Measurements from ENCODE around the gene SGCA. TPM values are rescaled to one million over a fixed set of nuclear protein-coding genes. Genes with fewer than 3 reads are reported as not detected.

The SGCA gene
- total and polyA plus RNA-seq, 2 of the 8 experiments (the other 6 are each of a cell fraction or from before 2014, with no cell fraction given), result 0.12 TPM; not detected in 1

DNA sequence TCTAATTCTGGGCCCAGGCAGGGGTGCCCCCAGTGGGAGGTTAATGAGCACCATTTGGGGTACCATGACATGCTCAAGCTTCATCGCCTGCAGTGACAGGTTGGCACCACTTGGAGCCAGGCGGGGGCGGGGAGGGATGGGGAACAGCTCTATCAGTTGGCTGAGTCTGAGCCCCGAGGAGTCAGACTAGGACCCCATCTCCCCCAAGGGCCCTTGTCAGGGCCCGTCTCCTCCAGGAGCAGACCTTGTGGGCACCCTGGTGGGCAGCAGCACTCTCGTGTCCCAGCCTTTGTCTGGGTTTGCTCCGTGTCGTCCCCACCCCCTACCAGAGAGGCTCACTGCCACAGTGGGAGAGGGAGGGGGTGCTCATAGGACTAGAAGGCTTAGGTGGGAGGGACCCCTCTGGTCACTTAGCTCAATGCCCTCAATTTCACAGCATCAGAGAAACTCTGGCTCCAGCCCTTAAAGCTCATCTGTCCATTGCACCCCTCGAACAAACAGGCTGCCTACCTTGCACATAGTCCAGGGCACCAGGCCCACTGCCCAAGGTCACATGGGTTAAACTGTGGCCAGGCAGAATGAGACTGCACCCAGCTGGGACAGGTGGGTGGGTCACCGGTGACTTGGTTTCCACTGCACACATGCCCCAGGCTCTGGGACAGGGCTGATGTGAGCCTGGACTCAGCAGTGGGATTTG is 19.4 kb upstream of the SGCA start:
- H2BK20ac ChIP-seq (ENCODE audit: low read length), result 0 out of 2 replicates have a peak overlapping the region, but pooled peaks have one; percentile 27
- WGBS, 2 experiments (ENCODE audit: extremely low coverage in 1 of 2, insufficient coverage in 1 of 2, insufficient read length in 1 of 2, insufficient replicate concordance in 2 of 2, low coverage in 1 of 2, low lambda C conversion rate in 2 of 2, missing lambda C conversion rate in 1 of 2), result 80% methylated on average over 10 of the region's 10 CpGs; no CpG with 5 or more reads in 1 of the 2 experiments
- no peak overlapping the region for H3K14ac ChIP-seq (ENCODE audit: insufficient read length)
- DNase-seq (ENCODE audit: low read depth in 1 of 2, low spot score in 2 of 2) (no peak), FAIRE-seq (no peak)
- no peaks in the 10 kb centered on the region for H3K9me3 ChIP-seq (ENCODE audit: insufficient read depth in 2 of 2, low read depth in 1 of 2, low read length in 1 of 2)
- ChIA-PET CTCF (ENCODE audit: partially characterized antibody) (interaction anchor here (0.6 to 21.6 kb wide), 19 partner anchors 3 to 185 kb away, joined by 3 to 299 read pairs (median 7); partner anchors contain the start of genes ITGA3, PDK2, PPP1R9B and SAMD14), POLR2A (ENCODE audit: partially characterized antibody) (interaction anchor here (0.9 to 2.6 kb wide), 4 partner anchors 10 to 200 kb away, joined by 3 to 9 read pairs (median 4); partner anchors contain the start of gene XYLT2)
- H3K4me2 ChIP-seq (ENCODE audit: insufficient read depth in 1 of 2, low read depth in 2 of 2, low read length in 2 of 2), result no peak overlapping the region; a peak in 1 of 4 replicates
- no peak overlapping the region for H3K56ac ChIP-seq (replicated peaks; ENCODE audit: insufficient read length, low read depth, low read length)
- no peak overlapping the region for H3K9ac ChIP-seq (replicated peaks in 1 of 4; ENCODE audit: extremely low read depth in 1 of 4, low read depth in 3 of 4, low read length in 3 of 4)
- H2AFZ ChIP-seq (ENCODE audit: low read length), result no peak overlapping the region
- no peak for TF ChIP-seq JUND (IDR thresholded peaks at IDR 0.05; ENCODE audit: low read length)
- TF ChIP-seq, protein P1, sequence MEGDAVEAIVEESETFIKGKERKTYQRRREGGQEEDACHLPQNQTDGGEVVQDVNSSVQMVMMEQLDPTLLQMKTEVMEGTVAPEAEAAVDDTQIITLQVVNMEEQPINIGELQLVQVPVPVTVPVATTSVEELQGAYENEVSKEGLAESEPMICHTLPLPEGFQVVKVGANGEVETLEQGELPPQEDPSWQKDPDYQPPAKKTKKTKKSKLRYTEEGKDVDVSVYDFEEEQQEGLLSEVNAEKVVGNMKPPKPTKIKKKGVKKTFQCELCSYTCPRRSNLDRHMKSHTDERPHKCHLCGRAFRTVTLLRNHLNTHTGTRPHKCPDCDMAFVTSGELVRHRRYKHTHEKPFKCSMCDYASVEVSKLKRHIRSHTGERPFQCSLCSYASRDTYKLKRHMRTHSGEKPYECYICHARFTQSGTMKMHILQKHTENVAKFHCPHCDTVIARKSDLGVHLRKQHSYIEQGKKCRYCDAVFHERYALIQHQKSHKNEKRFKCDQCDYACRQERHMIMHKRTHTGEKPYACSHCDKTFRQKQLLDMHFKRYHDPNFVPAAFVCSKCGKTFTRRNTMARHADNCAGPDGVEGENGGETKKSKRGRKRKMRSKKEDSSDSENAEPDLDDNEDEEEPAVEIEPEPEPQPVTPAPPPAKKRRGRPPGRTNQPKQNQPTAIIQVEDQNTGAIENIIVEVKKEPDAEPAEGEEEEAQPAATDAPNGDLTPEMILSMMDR (IDR thresholded peaks at IDR 0.05; ENCODE audit: control extremely low read depth in 1 of 3, insufficient read depth in 1 of 3, low read depth in 1 of 3, low read length in 3 of 3), result peak in 2 of 3 experiments; percentile 4 to 6; a peak in 1 of 4 replicates
- no peak overlapping the region for H2BK15ac ChIP-seq (ENCODE audit: low read length)
- no peak overlapping the region for H2BK120ac ChIP-seq (replicated peaks; ENCODE audit: low read depth, low read length)
- H4K8ac ChIP-seq (ENCODE audit: extremely low read depth, insufficient read depth, low read length), result peak overlapping the region; percentile 31
- H3K79me2 ChIP-seq (ENCODE audit: control insufficient read depth in 1 of 2, insufficient read depth in 2 of 2, low read length in 2 of 2), result no peaks in the 10 kb centered on the region; a peak in 1 of 4 replicates
- peaks cover 9 to 16% of the 10 kb centered on the region in 2 experiments for H4K20me1 ChIP-seq (replicated peaks in 1 of 2; ENCODE audit: control insufficient read depth in 1 of 2, insufficient read depth in 2 of 2, low read length in 2 of 2)
- peak overlapping the region; percentile 1; the same call in 1 of the 2 replicates for H2AK5ac ChIP-seq (ENCODE audit: low read depth, low read length)
- H3K27ac ChIP-seq (ENCODE audit: low read depth, low read length), result no peak overlapping the region
- H4K5ac ChIP-seq (ENCODE audit: insufficient read length, low read depth, low read length), result no peak overlapping the region
- 0 out of 2 replicates have a peak overlapping the region, but pooled peaks have one; percentile 75 for H2BK12ac ChIP-seq (ENCODE audit: low read depth, low read length)
- H3K18ac ChIP-seq (ENCODE audit: extremely low read depth, low read length), result no peak overlapping the region
- H2BK5ac ChIP-seq (ENCODE audit: low read depth, low read length), result no peak overlapping the region
- peaks cover 0 to 28% (median 13%) of the 10 kb centered on the region in 4 experiments; a peak in 6 of 7 replicates for H3K4me1 ChIP-seq (replicated peaks in 1 of 4; ENCODE audit: control insufficient read depth in 3 of 4, insufficient read depth in 4 of 4, low read length in 3 of 4)
- peaks cover 24% of the 10 kb centered on the region for H3K23me2 ChIP-seq (ENCODE audit: low read depth, low read length)
- no peak overlapping the region for H3K4ac ChIP-seq (replicated peaks; ENCODE audit: insufficient read length, low read depth, low read length)
- H3K27me3 ChIP-seq (replicated peaks in 1 of 4; ENCODE audit: control insufficient read depth in 3 of 4, extremely low read depth in 1 of 4, insufficient read depth in 3 of 4, low read length in 3 of 4), result peaks cover 2 to 17% (median 15%) of the 10 kb centered on the region in 4 experiments; a peak in 6 of 7 replicates
- peak overlapping the region; percentile 25 for H4K91ac ChIP-seq (replicated peaks; ENCODE audit: insufficient read length, low read length)
- peaks cover 8% of the 10 kb centered on the region for H3K79me1 ChIP-seq (ENCODE audit: low read depth, low read length)
- peaks cover 0 to 6% (median 0%) of the 10 kb centered on the region in 4 experiments; a peak in 1 of 8 replicates for H3K36me3 ChIP-seq (ENCODE audit: control insufficient read depth in 2 of 4, insufficient read depth in 4 of 4, low read length in 3 of 4)
- H3K4me3 ChIP-seq (ENCODE audit: extremely low read depth in 1 of 4, insufficient read depth in 2 of 4, low read depth in 3 of 4, low read length in 4 of 4), result no peak overlapping the region
- no peak overlapping the region for H3K23ac ChIP-seq (ENCODE audit: insufficient read length)
